Central memory CD8-positive, alpha-beta T cell (primary cell): ENCODE results near the gene OVCA2.

Experiments
- ATAC-seq: fragments of 150-1000 bp; cut with Tn5 transposase; replicated peaks from 2 replicates; pipeline ENCODE4 v1.10.0; 2022; ENCODE audit warnings: mild to moderate bottlenecking, moderate FRiP score, moderate number of reproducible peaks; ENCODE audit not compliant: poor library complexity, severe bottlenecking; ENCODE audit errors: extremely low read depth
- DNase-seq, 2 donors: peaks; one replicate each; pipeline ENCODE4 v3.0.0; 2021; ENCODE audit warnings: low spot score in 2 of 2
- H3K27ac Mint-ChIP-seq: one replicate; pipeline ENCODE4 v1.8.0; 2022; ENCODE audit warnings: low read depth, mild to moderate bottlenecking, moderate library complexity, mixed read lengths
- H3K27me3 Mint-ChIP-seq: one replicate; pipeline ENCODE4 v1.8.0; 2022; ENCODE audit warnings: mixed read lengths
- H3K36me3 Mint-ChIP-seq: one replicate; pipeline ENCODE4 v1.8.0; 2022; ENCODE audit warnings: mild to moderate bottlenecking, moderate library complexity, mixed read lengths; ENCODE audit not compliant: insufficient read depth
- H3K4me1 Mint-ChIP-seq: one replicate; pipeline ENCODE4 v1.8.0; 2022; ENCODE audit warnings: mixed read lengths
- H3K4me3 Mint-ChIP-seq: one replicate; pipeline ENCODE4 v1.8.0; 2022; ENCODE audit warnings: mild to moderate bottlenecking, moderate library complexity, mixed read lengths
- H3K9me3 Mint-ChIP-seq: one replicate; pipeline ENCODE4 v1.8.0; 2022; ENCODE audit warnings: mixed read lengths

The OVCA2 gene

GRCh38 chr17:2041561-2042389 lies at the start of gene OVCA2:
OVCA2 (plus strand) TSS chr17:2042022; CDS start chr17:2042048, 26 bp downstream.
- Mint-ChIP-seq H3K27me3 (no peaks in the 10 kb centered on the region), H3K36me3 (peaks cover 20% of the 10 kb centered on the region), H3K4me3 (peak within 1 kb of the TSS; percentile 92), H3K4me1 (peaks cover 18% of the 10 kb centered on the region), H3K27ac (peak within 1 kb of the TSS; percentile 96), H3K9me3 (no peaks in the 10 kb centered on the region)
- peak; percentile 95 to 96 for DNase-seq
- peak; percentile 93 for ATAC-seq

- no peak overlapping the region for H3K4me3 Mint-ChIP-seq
- DNase-seq (no peak), ATAC-seq (no peak)
- H3K27ac Mint-ChIP-seq, result no peak overlapping the region
- no peaks in the 10 kb centered on the region for H3K4me1 Mint-ChIP-seq
- H3K27me3 Mint-ChIP-seq, result peaks cover 46% of the 10 kb centered on the region
- H3K9me3 Mint-ChIP-seq, result no peaks in the 10 kb centered on the region
- H3K36me3 Mint-ChIP-seq, result no peaks in the 10 kb centered on the region
Observed at GRCh38 chr17:1992541-1992940, 49.3 kb upstream of the OVCA2 start.

- Mint-ChIP-seq H3K27ac (no peak overlapping the region), H3K36me3 (peaks cover 4% of the 10 kb centered on the region), H3K4me1 (no peaks in the 10 kb centered on the region), H3K9me3 (no peaks in the 10 kb centered on the region), H3K4me3 (no peak overlapping the region), H3K27me3 (peaks cover 50% of the 10 kb centered on the region)
- no peak for ATAC-seq
- DNase-seq, result no peak
Observed at GRCh38 chr17:1994707-1995106, 47.1 kb upstream of the OVCA2 start.

- ATAC-seq (no peak), DNase-seq (no peak)
- H3K36me3 Mint-ChIP-seq, result peaks cover 4% of the 10 kb centered on the region
- H3K4me1 Mint-ChIP-seq, result no peaks in the 10 kb centered on the region
- no peak overlapping the region for H3K27ac Mint-ChIP-seq
- H3K27me3 Mint-ChIP-seq, result peaks cover 57% of the 10 kb centered on the region
- no peak overlapping the region for H3K4me3 Mint-ChIP-seq
- no peaks in the 10 kb centered on the region for H3K9me3 Mint-ChIP-seq
Observed at GRCh38 chr17:1995321-1995892, 46.4 kb upstream of the OVCA2 start.

- no peaks in the 10 kb centered on the region for H3K9me3 Mint-ChIP-seq
- H3K4me3 Mint-ChIP-seq, result no peak overlapping the region
- H3K27me3 Mint-ChIP-seq, result peaks cover 65% of the 10 kb centered on the region
- no peaks in the 10 kb centered on the region for H3K4me1 Mint-ChIP-seq
- ATAC-seq (no peak), DNase-seq (no peak)
- peaks cover 4% of the 10 kb centered on the region for H3K36me3 Mint-ChIP-seq
- H3K27ac Mint-ChIP-seq, result no peak overlapping the region
Observed at GRCh38 chr17:1995907-1996799, 45.7 kb upstream of the OVCA2 start.

- peaks cover 4% of the 10 kb centered on the region for H3K36me3 Mint-ChIP-seq
- H3K27me3 Mint-ChIP-seq, result peaks cover 65% of the 10 kb centered on the region
- ATAC-seq, result no peak
- no peak overlapping the region for H3K27ac Mint-ChIP-seq
- no peak overlapping the region for H3K4me3 Mint-ChIP-seq
- DNase-seq, result no peak
- H3K9me3 Mint-ChIP-seq, result no peaks in the 10 kb centered on the region
- H3K4me1 Mint-ChIP-seq, result no peaks in the 10 kb centered on the region
Observed at GRCh38 chr17:1996800-1997288, 45.0 kb upstream of the OVCA2 start.

GRCh38 chr17:1997289-1997926 lies 44.4 kb upstream of the OVCA2 start:
- H3K27me3 Mint-ChIP-seq, result peaks cover 65% of the 10 kb centered on the region
- DNase-seq, result no peak
- no peaks in the 10 kb centered on the region for H3K4me1 Mint-ChIP-seq
- H3K4me3 Mint-ChIP-seq, result no peak overlapping the region
- H3K9me3 Mint-ChIP-seq, result no peaks in the 10 kb centered on the region
- ATAC-seq, result no peak
- no peak overlapping the region for H3K27ac Mint-ChIP-seq
- peaks cover 4% of the 10 kb centered on the region for H3K36me3 Mint-ChIP-seq

- peaks cover 4% of the 10 kb centered on the region for H3K36me3 Mint-ChIP-seq
- DNase-seq (no peak), ATAC-seq (peak; percentile 36)
- H3K4me1 Mint-ChIP-seq, result no peaks in the 10 kb centered on the region
- H3K9me3 Mint-ChIP-seq, result no peaks in the 10 kb centered on the region
- H3K27me3 Mint-ChIP-seq, result peaks cover 65% of the 10 kb centered on the region
- no peak overlapping the region for H3K4me3 Mint-ChIP-seq
- H3K27ac Mint-ChIP-seq, result no peak overlapping the region
Observed at GRCh38 chr17:1997927-1998742, 43.7 kb upstream of the OVCA2 start.

GRCh38 chr17:1999557-2000251 lies 42.1 kb upstream of the OVCA2 start:
- DNase-seq (no peak), ATAC-seq (no peak)
- Mint-ChIP-seq H3K9me3 (no peaks in the 10 kb centered on the region), H3K4me1 (no peaks in the 10 kb centered on the region), H3K27me3 (peaks cover 57% of the 10 kb centered on the region), H3K4me3 (peak overlapping the region; percentile 33), H3K36me3 (peaks cover 4% of the 10 kb centered on the region), H3K27ac (no peak overlapping the region)

- Mint-ChIP-seq H3K27ac (no peak overlapping the region), H3K27me3 (peaks cover 27% of the 10 kb centered on the region), H3K9me3 (no peaks in the 10 kb centered on the region), H3K4me1 (no peaks in the 10 kb centered on the region), H3K4me3 (no peak overlapping the region), H3K36me3 (peaks cover 6% of the 10 kb centered on the region)
- ATAC-seq (no peak), DNase-seq (no peak)
Observed at GRCh38 chr17:2002767-2003329, 39.0 kb upstream of the OVCA2 start.

GRCh38 chr17:2003525-2003924 lies 38.3 kb upstream of the OVCA2 start:
- H3K27ac Mint-ChIP-seq, result no peak overlapping the region
- peaks cover 6% of the 10 kb centered on the region for H3K36me3 Mint-ChIP-seq
- no peak overlapping the region for H3K4me3 Mint-ChIP-seq
- no peaks in the 10 kb centered on the region for H3K4me1 Mint-ChIP-seq
- no peaks in the 10 kb centered on the region for H3K9me3 Mint-ChIP-seq
- ATAC-seq (no peak), DNase-seq (no peak)
- peaks cover 27% of the 10 kb centered on the region for H3K27me3 Mint-ChIP-seq
